Caki2 (cell line): ENCODE measurements around the gene CHP1. TPM values are rescaled to one million over a fixed set of nuclear protein-coding genes. Genes with fewer than 3 reads are reported as not detected.
A peak's percentile ranks its signal among the peaks of the same experiment; 100 is the strongest.
"Not testable (repeated sequence)": the region's sequence is repeated elsewhere in the genome, so short reads cannot be mapped to it uniquely, and the experiment has no call there.

Experiments used
- DNase-seq: peaks from one replicate; pipeline ENCODE4 v3.0.0-alpha.2; 2015; ENCODE audit warnings: low read depth
- in situ Hi-C: cut with HindIII; loops from 2 replicates; pipeline ENCODE4 v1.10.0; 2016; ENCODE audit warnings: low sequenced_read_pairs, low pct_unique_long_range_greater_than_20kb, mixed read lengths
- total RNA-seq: library from RNA; depleted of rRNA; stranded (reverse); fragments of >200 nt; shearing (Covaris generic); gene quantifications from 2 replicates; pipeline ENCODE4 v1.2.3, GENCODE V29; 2014; ENCODE audit warnings: low replicate concordance

CHP1 gene
- total RNA-seq, 1 experiment from 2014 or later, result 201 TPM

- DNase-seq, in situ Hi-C loops: not testable (repeated sequence)
Measured at GRCh38 chr15:41250745-41251144, 19.7 kb downstream of the CHP1 start.

- in situ Hi-C loops, result no loop called here
- DNase-seq, result no peak
Measured at GRCh38 chr15:41251411-41251810, 20.3 kb downstream of the CHP1 start.

GRCh38 chr15:41254560-41254959 is 23.5 kb downstream of the CHP1 start:
- in situ Hi-C loops, result no loop called here
- no peak for DNase-seq

GRCh38 chr15:41256103-41256502 is 25.0 kb downstream of the CHP1 start:
- in situ Hi-C loops, result no loop called here

GRCh38 chr15:41256577-41257038 is 25.5 kb downstream of the CHP1 start:
- in situ Hi-C loops, result no loop called here
- peak; percentile 86 for DNase-seq

More at GRCh38 chr15:41256103-41256502, 25.0 kb downstream of the CHP1 start:
- DNase-seq, result no peak

DNA sequence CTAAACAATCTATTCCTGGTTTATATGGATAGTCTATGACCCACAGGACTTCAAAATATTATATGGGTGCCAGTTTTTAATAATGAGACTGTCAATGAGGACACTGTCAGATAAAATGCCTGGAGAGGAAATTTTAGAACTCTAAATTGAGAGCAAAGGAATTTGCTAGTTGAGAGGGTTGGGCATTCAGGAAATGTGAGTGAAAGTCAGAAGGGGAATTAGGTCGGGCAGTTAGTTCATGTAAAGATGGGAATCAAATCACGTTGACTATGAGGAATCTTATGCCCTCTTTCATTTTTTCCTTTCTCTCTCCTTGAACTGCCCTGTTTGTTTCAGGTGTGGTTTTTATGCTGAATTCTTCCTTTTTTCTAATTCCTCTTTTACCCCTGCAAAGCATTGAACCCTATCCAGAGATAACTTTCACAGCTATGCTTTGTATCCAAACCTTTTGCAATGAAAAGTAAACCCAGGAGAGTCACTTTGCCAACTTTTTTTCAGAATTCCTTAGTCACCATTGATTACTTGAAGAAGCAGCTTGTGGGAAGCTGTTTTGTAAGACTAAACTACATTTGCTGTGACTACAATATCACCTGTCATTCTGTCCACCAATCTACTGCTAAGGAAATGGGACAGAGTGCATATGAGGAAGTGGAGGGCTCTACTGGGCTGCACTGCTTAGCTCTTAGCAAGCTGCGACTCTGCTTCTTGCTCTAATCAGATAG is 27.8 kb downstream of the CHP1 start:
- peak; percentile 87 for DNase-seq
- in situ Hi-C loops, result no loop called here

DNA sequence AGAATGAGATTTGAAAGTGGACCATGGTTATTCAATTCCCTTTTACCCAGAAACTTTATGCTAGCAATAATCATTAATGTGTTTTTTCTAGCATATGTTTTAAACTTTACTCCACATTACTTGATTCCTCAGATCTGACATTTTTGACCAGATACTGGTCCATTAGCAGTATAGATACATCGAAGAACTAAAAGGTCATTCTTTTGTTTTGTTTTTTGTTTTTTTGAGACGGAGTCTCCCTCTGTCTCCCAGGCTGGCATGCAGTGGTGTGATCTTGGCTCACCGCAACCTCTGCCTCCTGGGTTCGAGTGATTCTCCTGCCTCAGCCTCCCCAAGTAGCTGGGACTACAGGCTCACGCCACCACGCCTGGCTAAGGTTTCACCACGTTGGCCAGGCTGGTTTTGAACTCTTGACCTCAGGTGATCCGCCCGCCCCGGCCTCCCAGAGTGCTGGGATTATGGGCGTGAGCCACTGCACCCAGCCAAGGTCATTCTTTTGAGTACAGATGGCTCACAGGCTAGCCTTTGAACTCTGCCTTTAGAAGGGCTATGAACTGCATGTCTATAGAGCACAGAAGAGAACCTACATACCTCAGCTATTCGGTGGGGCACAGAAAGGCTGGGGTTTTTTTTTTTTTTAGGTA is 28.6 kb downstream of the CHP1 start:
- in situ Hi-C loops, result no loop called here
- DNase-seq, result no peak

- in situ Hi-C loops, DNase-seq: not testable (repeated sequence)
Measured at GRCh38 chr15:41260924-41261323, 29.9 kb downstream of the CHP1 start.

DNA sequence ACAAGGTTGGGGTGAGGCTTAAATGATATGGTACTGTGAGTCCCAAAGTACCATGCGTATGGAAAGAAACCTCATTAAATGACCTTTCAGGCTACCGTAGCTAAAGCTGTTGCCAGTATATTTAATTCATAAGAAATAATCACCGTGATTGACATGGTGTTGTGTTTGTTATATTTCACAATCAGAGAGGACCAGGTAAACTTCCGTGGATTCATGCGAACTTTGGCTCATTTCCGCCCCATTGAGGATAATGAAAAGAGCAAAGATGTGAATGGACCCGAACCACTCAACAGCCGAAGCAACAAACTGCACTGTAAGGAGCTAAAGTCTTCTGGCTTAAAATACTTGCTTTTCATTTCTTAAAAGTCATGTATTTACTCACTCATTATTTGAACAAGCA is 31.5 kb downstream of the CHP1 start:
- in situ Hi-C loops, result no loop called here
- no peak for DNase-seq

DNA sequence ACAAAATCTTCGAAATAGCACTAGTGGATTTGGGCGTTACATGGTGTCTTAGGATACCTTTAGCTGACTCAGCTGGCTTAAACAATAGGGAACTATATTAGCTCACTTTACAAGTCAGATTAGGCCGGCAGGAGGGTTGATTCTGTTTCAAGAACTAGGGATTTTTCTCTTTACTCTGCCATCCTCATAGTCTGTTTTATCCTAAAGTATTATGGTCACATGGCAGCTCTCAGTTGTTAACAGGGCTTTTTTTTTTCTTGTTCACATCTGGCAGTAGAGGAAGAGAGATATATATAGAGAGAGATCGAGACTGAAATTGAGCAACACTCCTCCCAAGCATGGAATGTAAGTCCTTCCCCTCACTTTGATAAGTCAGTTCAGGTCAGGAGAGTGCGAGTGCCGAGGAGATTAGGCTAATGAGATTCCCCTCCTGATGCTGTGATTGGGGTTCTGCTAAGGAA is 32.9 kb downstream of the CHP1 start:
- DNase-seq, result no peak
- in situ Hi-C loops, result no loop called here

- in situ Hi-C loops, result no loop called here
- no peak for DNase-seq
Measured at GRCh38 chr15:41269887-41270286, 38.8 kb downstream of the CHP1 start.

- DNase-seq, result peak; percentile 51
- in situ Hi-C loops, result no loop called here
Measured at GRCh38 chr15:41276831-41277230, 45.8 kb downstream of the CHP1 start.

DNA sequence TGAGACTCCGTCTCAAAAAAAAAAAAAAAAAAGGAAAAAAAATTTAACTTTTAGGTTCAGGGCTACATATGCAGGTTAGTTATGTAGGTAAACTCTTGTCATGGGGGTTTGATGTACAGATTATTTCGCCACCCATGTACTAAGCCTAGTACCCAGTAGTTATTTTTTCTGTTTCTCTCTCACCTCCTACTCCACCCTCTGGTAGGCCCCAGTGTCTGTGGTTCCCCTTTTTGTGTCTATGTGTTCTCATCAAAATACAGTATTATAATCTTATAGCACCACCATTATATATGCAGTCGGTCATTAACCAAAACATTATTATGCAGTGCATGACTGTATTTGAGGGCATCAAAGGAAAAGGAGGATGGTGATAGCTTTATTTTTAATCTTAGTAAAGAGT is 47.3 kb downstream of the CHP1 start:
- in situ Hi-C loops, result no loop called here
- DNase-seq, result no peak

GRCh38 chr15:41279535-41280283 is 48.6 kb downstream of the CHP1 start:
- in situ Hi-C loops, result no loop called here
- no peak for DNase-seq

DNA sequence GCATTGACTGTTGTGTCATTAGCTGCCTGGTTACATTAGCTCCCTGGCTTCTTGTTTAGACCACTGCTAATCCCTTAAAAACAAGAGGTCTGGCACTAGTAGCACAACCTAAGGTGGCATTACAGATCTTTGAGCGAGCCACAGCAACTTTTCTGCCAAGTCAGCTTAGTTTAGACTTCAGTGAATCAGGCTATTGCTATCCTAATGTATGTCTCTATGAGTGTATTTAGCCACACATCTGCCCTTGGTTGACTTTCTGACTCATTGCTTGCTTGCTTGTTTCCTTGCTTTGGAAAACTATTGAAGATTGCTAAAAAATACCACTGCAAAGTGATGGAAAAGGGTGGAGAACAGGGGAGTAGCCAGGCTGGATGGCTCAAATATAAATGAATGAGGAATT is 50.2 kb downstream of the CHP1 start:
- DNase-seq, result peak; percentile 65
- in situ Hi-C loops, result no loop called here

GRCh38 chr15:41282436-41282835 is 51.4 kb downstream of the CHP1 start:
- in situ Hi-C loops, result not testable (repeated sequence)

DNA sequence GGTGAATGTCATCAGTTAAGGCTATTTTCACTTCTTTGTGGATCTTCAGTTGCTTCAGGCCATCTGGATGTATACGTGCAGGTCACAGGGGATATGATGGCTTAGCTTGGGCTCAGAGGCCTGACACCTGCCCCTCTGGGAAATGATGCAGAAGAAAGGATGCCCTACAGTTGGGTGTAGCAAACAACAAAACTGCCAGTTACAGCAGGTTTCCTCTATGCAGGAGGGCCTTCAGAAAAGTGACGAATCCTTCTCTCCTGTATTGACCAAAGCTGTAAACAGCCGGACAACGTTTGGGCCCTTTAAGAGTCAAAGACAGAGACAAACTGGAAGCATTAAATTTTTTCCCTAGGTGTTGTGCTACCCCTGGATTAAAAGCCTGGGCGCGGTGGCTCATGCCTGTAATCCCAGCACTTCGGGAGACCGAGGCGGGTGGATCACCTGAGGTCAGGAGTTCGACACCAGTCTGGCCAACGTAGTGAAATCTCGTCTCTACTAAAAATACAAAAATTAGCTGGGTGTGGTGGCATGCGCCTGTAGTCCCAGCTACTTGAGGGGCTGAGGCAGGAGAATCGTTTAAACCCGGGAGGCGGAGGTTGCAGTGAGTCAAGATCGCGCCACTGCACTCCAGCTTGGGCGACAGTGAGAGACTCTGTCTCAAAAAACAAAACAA is 52.0 kb downstream of the CHP1 start:
- DNase-seq, in situ Hi-C loops: not testable (repeated sequence)

More at GRCh38 chr15:41282436-41282835, 51.4 kb downstream of the CHP1 start:
- not testable (repeated sequence) for DNase-seq

DNA sequence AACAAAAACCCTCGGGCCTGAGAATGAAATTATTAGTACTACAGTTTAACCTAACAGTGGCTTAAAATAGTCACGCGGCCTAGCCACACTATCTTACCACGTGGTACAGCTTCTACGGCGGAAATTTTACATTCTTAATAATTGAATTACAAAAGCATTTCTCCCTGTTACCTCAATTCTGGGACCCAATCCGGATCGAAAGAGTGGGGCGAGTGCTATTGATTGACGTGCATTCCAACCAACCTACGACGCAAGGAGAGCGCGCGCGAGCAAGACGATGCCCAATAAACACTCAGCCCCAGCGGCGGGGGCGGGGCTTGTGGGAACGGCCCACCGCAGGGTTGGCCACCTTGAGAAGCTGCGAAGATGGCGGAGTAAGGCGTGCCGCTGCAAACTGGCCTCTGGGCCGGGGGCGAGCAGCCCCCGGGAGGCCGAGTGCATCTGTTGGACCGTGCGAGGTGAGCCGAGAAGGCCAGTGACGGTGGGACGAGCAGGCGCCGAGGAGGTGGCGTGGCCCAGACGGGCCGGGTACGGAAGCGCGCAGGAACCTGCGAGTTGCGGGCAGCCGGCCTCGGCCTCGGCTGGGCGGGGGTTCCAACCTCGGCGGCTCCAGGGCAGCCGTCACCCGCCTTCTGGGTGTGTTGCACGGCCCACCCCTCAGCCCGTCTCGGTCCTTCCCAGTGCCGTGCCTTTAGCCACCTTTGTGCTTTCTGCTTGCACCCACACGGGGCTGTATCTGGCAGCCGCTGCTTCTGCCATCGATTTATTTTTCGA is 52.8 kb downstream of the CHP1 start:
- peak; percentile 99 for DNase-seq
- in situ Hi-C loops, result no loop called here
